ENCODE measurements around the gene FJX1. TPM values are rescaled to one million over a fixed set of nuclear protein-coding genes. Genes with fewer than 3 reads are reported as not detected.
"Not testable (repeated sequence)": the region's sequence is repeated elsewhere in the genome, so short reads cannot be mapped to it uniquely, and the experiment has no call there.

Gene FJX1
- polyA plus RNA-seq, 1 experiment: 4.8 TPM

DNA sequence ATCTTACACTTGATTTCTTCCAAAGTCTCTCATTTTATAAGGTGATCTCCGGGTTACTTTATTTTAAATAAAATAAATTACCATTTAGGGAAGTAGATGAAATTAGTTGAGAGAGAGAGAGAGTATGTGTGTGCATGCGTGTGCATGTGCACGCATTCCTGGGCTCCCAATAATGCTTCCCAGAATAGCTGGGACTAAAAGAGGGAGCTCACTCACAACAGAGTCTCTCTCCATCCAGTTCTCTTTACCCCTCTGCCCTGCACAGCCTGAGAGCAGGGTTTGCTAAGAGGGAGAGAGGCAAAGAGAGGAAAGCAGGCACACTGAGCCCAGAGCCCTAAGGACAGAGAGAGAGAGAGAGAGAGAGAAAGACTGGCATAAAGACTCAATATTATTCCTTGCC, 33.0 kb downstream of the FJX1 start:
- DNase-seq (ENCODE audit: low read depth, low spot score): no peak
- Histone ChIP-seq H3K27ac (ENCODE audit: low read depth, low read length) (no peak overlapping the region), H3K9me3 (ENCODE audit: control insufficient read depth, insufficient read depth, low read length) (no peaks in the 10 kb centered on the region), H3K4me3 (ENCODE audit: low read depth, low read length) (no peak overlapping the region), H3K27me3 (ENCODE audit: control insufficient read depth, insufficient read depth, low read length) (no peaks in the 10 kb centered on the region)
- ChIA-PET CTCF (interaction anchor here (1.0 kb wide), 1 partner anchor 170 kb away, joined by 5 read pairs; no protein-coding TSS in a partner anchor), POLR2A (no interaction called here)
- TF ChIP-seq, protein P1, sequence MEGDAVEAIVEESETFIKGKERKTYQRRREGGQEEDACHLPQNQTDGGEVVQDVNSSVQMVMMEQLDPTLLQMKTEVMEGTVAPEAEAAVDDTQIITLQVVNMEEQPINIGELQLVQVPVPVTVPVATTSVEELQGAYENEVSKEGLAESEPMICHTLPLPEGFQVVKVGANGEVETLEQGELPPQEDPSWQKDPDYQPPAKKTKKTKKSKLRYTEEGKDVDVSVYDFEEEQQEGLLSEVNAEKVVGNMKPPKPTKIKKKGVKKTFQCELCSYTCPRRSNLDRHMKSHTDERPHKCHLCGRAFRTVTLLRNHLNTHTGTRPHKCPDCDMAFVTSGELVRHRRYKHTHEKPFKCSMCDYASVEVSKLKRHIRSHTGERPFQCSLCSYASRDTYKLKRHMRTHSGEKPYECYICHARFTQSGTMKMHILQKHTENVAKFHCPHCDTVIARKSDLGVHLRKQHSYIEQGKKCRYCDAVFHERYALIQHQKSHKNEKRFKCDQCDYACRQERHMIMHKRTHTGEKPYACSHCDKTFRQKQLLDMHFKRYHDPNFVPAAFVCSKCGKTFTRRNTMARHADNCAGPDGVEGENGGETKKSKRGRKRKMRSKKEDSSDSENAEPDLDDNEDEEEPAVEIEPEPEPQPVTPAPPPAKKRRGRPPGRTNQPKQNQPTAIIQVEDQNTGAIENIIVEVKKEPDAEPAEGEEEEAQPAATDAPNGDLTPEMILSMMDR (IDR thresholded peaks at IDR 0.05; ENCODE audit: low read depth, low read length): no peak

GRCh38 chr11:35652786-35653185, 34.5 kb downstream of the FJX1 start:
- H3K27me3 ChIP-seq (ENCODE audit: control insufficient read depth, insufficient read depth, low read length); DNase-seq (ENCODE audit: low read depth, low spot score); H3K27ac ChIP-seq (ENCODE audit: low read depth, low read length); H3K9me3 ChIP-seq (ENCODE audit: control insufficient read depth, insufficient read depth, low read length); POLR2A ChIA-PET; H3K4me3 ChIP-seq (ENCODE audit: low read depth, low read length): not testable (repeated sequence)
- CTCF ChIA-PET: interaction anchor here (0.6 kb wide), 1 partner anchor 90 kb away, joined by 3 read pairs; no protein-coding TSS in a partner anchor

DNA sequence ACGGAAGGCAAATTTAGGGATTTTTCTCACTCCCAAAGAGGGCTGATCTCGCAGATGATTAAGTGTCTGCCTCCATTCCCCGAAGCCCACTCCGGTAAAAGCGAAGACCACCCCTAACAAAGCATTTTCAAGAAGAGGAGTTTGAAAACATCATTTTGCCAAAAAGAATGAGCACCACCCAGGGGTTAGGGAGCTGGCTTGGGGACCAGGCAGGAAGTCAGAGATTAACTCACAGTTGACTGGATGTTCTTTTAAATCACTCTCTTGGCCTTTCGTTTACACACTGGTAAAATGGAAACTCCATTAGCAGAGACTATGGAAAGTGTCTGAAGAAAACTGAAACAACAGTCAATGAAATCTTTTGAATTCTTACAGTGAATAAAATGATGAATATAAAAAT, 36.5 kb downstream of the FJX1 start:
- TF ChIP-seq, protein P1 (IDR thresholded peaks at IDR 0.05; ENCODE audit: low read depth, low read length): no peak
- no peak overlapping the region for H3K4me3 ChIP-seq (ENCODE audit: low read depth, low read length)
- no peaks in the 10 kb centered on the region for H3K9me3 ChIP-seq (ENCODE audit: control insufficient read depth, insufficient read depth, low read length)
- no peak overlapping the region for H3K27ac ChIP-seq (ENCODE audit: low read depth, low read length)
- DNase-seq (ENCODE audit: low read depth, low spot score): no peak
- ChIA-PET CTCF (interaction anchor here (1.0 kb wide), 1 partner anchor 167 kb away, joined by 3 read pairs; no protein-coding TSS in a partner anchor), POLR2A (no interaction called here)
- no peaks in the 10 kb centered on the region for H3K27me3 ChIP-seq (ENCODE audit: control insufficient read depth, insufficient read depth, low read length)

- DNase-seq (ENCODE audit: low read depth, low spot score): no peak
- no peaks in the 10 kb centered on the region for H3K9me3 ChIP-seq (ENCODE audit: control insufficient read depth, insufficient read depth, low read length)
- H3K27me3 ChIP-seq (ENCODE audit: control insufficient read depth, insufficient read depth, low read length): no peaks in the 10 kb centered on the region
- H3K4me3 ChIP-seq (ENCODE audit: low read depth, low read length): no peak overlapping the region
- no peak overlapping the region for H3K27ac ChIP-seq (ENCODE audit: low read depth, low read length)
- TF ChIP-seq, protein P1 (IDR thresholded peaks at IDR 0.05; ENCODE audit: low read depth, low read length): no peak
- ChIA-PET CTCF (interaction anchor here (0.5 to 1.0 kb wide), 3 partner anchors 40 to 250 kb away, joined by 3 to 4 read pairs (median 3); no protein-coding TSS in a partner anchor), POLR2A (no interaction called here)
These were observed 37.0 kb downstream of the FJX1 start for GRCh38 chr11:35655254-35655653.

DNA sequence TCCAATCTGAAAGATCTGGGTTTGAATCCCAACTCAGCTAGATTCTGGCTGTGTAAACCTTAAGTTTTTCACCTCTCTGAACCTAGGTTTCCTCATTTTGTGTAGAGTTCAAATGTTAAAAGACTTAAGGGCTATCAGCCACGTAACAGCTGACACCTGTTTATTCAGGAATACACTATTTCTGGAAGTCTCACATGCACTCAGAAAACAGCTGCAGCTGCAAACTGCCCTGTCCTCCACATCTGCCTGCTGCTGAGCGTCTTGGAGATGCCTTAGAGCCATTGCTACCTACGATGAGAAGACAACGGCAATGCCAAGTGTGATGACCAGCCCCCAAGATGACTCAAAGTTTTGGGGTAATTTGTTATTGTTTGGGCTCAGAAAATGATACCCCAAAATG, 37.6 kb downstream of the FJX1 start:
- H3K27me3 ChIP-seq (ENCODE audit: control insufficient read depth, insufficient read depth, low read length): no peaks in the 10 kb centered on the region
- TF ChIP-seq, protein P1 (IDR thresholded peaks at IDR 0.05; ENCODE audit: low read depth, low read length): no peak
- no peaks in the 10 kb centered on the region for H3K9me3 ChIP-seq (ENCODE audit: control insufficient read depth, insufficient read depth, low read length)
- DNase-seq (ENCODE audit: low read depth, low spot score): no peak
- no peak overlapping the region for H3K27ac ChIP-seq (ENCODE audit: low read depth, low read length)
- ChIA-PET POLR2A (no interaction called here), CTCF (no interaction called here)
- H3K4me3 ChIP-seq (ENCODE audit: low read depth, low read length): no peak overlapping the region

Data from AG04450 (cell line).